HG02642 (cell line): ENCODE data around the gene DLK1.

Source experiments
- ATAC-seq: cut with Tn5 transposase; IDR thresholded peaks from one replicate; pipeline ENCODE4 v1.9.1; 2021; ENCODE audit warnings: mild to moderate bottlenecking; ENCODE audit not compliant: unreplicated experiment, poor library complexity

Gene DLK1

DNA sequence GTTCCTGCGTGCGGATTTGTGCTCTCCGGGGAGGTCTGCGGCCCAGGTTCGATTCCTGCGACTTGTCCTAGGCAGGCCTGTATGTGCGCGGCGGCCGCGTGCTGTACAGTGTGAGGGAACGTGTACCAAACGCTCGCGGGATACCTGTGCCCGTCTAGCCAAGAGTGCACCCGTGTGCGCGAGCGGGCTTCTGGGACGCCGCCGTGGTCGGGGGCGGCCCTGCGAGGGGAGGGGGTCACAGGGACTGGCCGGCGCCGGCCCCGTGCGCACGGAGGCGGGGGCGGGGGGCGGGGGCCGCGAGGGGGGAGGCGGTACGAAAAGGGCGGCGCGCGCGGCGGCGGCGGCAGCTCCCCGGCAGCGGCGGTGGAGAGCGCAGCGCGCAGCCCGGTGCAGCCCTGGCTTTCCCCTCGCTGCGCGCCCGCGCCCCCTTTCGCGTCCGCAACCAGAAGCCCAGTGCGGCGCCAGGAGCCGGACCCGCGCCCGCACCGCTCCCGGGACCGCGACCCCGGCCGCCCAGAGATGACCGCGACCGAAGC, at the start of gene DLK1:
Gene DLK1 (plus strand): TSS at position 343 of the 536 bp plus-strand sequence. CDS start 177 bp downstream, at position 520.
- no peak for ATAC-seq

DNA sequence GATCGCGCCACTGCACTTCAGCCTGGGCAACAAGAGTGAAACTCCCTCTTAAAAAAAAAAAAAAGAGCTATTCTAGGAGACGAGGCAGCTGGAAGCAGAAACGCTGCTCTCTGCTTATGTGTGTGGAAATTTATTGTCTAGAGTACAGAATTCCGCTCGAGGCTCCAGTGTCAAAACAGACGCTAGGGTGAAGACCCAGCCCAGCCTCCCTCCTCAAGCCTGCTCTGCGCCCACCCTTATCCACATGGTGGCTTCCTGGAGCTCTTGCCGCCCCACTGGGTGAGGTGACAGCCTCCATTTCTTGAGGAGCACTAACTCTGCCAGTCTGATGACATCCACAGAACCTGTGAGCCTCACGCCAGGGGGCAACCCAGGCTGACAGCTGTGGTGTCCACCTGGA, 49.5 kb upstream of the DLK1 start:
- ATAC-seq = no peak

DNA sequence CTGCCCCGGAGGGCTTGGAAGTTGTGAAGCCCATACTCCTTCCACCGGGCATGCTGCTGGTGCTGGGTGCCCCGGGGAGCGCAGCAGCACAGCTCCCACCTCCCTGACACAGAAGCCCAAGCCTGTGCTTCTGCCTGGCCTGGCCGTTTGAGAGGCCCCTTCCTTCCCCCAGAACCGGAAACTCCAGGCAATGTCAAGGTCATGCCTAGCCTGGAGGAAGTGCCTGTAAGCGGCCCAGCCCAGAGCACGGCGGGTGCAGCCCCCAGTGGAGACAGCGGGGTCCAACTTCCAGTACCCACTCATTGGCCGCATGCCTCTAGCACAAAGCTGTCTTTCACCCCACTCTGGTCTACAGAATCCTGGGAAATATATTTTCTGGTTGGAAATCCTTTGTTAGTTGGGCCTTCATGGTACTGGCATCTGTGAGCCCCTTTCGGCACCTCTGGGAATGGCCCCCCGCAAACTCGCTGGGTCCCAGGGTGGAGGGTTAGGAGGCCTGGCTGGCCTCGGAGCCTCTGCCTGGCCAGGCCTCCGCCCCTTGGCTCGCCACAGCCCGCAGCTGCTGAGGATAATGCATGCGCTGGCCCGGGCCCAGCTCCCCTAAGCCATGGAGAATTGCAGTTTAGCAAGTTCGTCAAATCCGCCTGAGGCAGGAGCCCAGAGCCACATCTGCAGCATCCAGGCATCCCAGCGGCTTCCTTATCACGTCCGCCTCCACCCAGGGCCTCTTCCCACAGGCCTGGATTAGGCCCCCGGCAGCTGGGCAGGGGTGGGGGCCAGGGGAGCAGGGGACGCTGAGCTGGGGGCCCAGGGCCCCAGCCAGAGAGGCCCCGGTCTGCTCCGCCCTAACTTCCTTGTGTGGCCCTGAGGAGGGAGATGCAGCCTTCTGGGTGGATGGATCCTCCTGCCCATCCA, 48.9 kb upstream of the DLK1 start:
- ATAC-seq = no peak

GRCh38 chr14:100678469-100678828, 48.2 kb upstream of the DLK1 start:
- no peak for ATAC-seq

- ATAC-seq = no peak
Measured at GRCh38 chr14:100679153-100679552, 47.5 kb upstream of the DLK1 start.

DNA sequence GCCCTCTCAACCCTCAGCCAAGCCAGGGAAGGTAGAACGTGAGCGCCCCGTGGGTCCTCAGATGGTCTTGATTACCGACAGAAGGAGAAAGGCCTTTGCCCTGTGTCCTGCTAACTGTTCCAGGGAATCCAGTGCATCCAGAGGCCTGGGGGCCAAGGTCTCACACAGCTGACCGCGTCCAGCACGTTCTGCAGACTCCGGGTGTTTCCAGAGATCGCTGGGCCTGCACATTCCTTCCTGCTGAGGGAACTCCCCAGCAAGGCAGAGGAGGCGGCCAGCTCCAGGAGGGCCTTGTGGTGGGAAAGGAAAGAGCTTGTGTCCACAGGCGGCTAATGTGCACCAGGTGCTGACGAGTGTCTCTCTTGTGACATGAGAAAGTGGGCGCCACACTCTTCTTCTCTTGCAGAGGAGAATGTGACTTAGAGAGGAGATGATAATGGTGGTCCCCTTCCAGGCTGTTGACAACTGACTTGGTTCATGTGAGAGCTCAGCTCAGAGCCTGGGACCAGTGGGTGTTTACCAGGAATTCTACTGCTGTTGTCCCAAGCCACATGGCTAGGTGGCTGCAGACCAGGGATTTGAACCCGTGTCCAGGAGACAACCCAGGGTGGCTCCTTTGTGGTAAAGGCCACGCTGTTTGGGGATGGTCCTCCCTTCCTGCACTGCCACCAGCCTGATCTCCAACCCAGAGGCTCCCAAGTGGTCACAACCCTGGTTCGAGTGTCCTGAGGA, 46.8 kb upstream of the DLK1 start:
- no peak for ATAC-seq

DNA sequence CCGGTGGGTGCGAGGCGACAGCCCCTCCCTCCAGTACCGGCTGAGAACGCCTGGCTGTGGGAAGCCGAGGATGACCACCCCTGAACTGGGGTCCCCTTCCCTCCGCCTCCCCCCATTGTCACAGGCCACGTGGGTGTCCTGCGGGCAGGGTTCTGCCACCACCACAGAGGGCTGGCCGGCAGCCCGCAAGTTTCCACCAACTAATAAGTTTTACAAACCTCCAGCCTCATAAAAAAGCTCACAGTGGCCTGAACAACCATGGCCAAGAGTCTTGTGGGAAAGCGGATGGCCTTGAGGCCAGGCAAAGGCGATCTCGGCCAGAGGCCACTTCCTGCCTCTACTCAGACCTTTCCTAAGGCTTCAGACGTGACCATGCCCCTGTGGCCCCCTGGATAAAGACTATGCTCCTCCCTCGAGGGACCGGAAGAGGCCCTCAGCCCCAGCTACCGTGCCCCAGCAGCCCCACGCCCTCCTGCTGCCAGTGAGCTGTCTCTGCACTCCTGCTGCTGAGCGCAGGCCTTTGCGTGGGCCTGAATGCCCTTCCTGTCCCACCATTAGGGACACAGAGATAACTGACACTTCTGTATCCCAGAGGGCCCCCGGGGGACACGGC, 46.1 kb upstream of the DLK1 start:
- no peak for ATAC-seq

DNA sequence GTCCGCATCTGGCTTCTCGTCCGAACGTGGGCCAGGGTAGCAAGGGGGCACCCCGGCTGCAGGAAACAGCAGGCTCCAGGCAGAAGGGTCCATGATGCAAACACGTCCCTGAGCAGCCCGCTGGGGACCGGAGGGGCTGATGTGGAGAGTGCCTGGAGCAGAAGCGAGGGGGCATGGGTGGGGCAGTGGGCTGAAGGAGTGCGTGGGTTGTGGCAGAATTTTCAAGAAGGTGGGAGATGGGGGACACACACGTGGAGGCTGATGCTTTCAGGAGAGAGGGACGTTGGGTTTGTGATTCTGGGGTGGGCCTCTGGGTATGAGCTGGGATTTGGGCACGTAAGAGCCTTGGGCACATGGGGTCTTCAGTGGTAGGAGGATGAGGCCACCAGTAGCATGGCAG, 45.6 kb upstream of the DLK1 start:
- no peak for ATAC-seq

DNA sequence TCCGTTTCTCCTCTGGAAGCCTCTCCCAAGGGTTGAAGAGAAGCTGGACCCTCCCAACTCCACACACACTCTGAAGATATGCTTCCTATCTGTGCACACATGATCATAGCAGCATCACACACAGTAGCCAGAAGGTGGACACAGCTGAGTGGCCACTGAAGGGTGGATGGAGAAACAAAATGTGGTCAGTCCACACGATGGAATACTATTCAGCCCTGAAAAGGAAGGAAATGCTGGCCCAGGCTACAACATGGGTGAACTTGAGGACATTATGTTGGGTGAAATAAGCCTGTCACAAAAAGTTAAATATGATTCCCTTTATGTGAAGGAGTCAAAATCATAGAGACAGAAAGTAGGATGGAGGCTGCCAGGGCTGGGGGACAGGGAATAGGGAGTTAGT, 43.9 kb upstream of the DLK1 start:
- ATAC-seq = no peak

DNA sequence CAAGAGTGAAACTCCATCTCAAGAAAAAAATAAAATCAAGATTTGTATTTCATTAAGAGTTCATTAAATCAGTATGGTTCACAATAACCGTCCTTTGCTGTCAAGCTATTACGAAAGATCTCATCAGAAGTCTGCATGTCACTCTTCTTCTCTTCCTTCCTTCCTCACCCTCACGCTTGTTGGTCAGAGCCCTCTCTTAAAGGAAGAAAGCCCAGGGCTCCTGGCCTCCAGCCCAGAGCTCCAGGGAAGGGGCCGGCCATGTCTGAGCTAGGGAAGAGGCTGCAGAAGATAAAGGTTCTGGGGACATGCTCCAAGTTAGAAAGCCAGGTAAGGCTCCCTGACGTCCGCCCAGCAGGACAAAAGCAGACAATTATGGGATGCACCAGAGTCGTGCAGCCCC, 43.1 kb upstream of the DLK1 start:
- no peak for ATAC-seq

- no peak for ATAC-seq
Measured at GRCh38 chr14:100684154-100684553, 42.5 kb upstream of the DLK1 start.

- no peak for ATAC-seq
Measured at GRCh38 chr14:100684961-100685360, 41.7 kb upstream of the DLK1 start.

- no peak for ATAC-seq
Measured at GRCh38 chr14:100686858-100687257, 39.8 kb upstream of the DLK1 start.

- ATAC-seq = no peak
Measured at GRCh38 chr14:100687386-100687785, 39.3 kb upstream of the DLK1 start.

GRCh38 chr14:100688051-100688450, 38.6 kb upstream of the DLK1 start:
- ATAC-seq = no peak

DNA sequence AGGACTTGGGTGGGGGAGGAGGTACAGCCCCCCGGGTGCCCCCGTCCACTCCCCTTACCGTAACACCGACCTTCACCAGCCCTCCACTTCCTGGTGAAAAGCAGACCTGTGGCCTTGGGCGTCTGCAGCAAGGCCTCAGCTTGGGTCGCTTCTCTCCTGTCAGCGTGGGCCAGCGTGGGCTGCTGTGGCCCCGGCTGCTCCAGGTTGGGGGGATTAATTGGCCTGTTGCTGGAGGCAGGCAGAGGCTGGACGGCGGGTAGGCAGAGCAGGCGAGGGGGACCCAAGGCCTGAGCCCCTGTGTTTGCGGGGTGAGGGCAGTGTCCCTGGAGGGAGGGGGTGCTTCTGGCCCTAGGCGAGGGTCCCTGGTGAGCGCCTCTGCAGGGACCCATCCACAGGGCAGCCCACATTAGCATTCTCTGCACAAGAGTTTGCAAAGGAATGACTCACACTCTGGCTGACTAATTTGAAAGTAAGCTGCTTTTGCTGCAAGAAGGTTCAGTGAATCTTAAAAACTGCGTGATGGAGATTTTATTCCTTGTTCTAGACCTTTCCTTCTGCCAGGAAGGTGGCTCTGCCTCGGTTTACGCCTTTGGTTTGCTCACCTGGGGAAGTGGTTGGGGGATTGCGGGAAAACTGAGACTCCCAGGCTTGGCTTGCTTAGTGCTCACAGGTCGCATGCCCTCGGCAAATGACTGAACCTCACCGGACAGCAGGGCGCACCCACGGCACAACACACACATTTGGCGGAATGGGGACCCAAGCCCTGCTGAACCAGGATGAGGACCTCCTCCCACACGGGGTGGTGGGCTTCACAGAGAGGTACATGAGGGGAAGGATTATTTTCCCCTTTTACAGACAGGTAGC, 37.9 kb upstream of the DLK1 start:
- no peak for ATAC-seq

DNA sequence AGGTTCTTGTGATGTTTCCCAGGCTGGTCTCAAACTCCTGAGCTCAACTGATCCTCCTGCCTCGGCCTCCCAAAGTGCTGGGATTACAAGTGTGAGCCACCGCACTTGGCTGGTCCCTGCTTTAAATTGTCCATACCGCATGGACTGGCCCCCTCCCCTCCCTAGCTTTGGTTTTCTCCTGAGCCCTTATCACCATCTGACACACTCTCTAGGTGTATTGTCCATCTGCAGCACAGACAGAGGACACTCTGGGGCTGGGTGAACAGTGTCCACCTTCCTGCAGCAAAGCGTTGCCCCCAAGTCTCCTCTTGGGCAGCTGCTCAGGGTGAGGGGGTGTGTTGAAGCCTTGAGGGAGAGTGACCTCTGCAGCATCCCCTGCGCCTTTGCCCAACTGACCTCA, 36.0 kb upstream of the DLK1 start:
- no peak for ATAC-seq

GRCh38 chr14:100691395-100692056, 35.2 kb upstream of the DLK1 start:
- no peak for ATAC-seq

DNA sequence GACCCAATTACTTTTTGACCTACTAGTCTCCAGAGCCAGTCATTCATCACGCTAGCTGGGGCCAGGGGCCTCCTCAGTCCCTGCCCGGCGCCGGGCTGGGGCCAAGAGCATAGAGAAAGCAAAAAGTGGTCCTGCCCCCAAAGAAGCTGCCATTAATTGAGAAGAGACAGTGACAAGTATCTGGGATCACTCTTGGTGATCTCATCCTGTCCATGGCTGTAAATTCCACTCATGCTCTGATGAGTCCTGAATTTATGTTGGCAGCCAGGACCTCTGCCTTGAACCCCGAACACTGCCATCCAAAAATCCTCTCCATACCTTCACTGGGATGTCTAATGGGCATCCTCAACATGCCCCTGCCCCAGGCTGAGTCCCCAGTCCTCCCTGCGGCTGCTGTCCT, 34.4 kb upstream of the DLK1 start:
- ATAC-seq = no peak
